Ishikawa (cell line): Measurements from ENCODE around the gene WNT5B.

Experiments used
- REST ChIP-seq: IDR thresholded peaks from 2 replicates; pipeline ENCODE4 v1.6.1; 2012; ENCODE audit warnings: low read depth, mild to moderate bottlenecking
- TAF1 ChIP-seq: IDR thresholded peaks from 2 replicates; pipeline ENCODE4 v1.6.1; 2012; ENCODE audit warnings: low read depth, mild to moderate bottlenecking
- ZBTB7A ChIP-seq: IDR thresholded peaks from 2 replicates; pipeline ENCODE4 v1.6.1; 2012; ENCODE audit warnings: low read depth

GRCh38 chr12:1634590-1635191 is 5.7 kb downstream of the WNT5B start:
- no peak for TF ChIP-seq REST
- TF ChIP-seq ZBTB7A, result no peak
- TF ChIP-seq TAF1, result no peak
